A673 (cell line): Measurements from ENCODE around the gene ZNF844.
"Not testable (repeated sequence)": the region's sequence is repeated elsewhere in the genome, so short reads cannot be mapped to it uniquely, and the experiment has no call there.

ENCODE experiments used
- EZH2 ChIP-seq: fragments of 200-600 bp; sonication (generic); IDR thresholded peaks from 2 replicates; pipeline ENCODE4 v1.6.1; 2017; ENCODE audit warnings: borderline replicate concordance, low read depth, mild to moderate bottlenecking, mixed read lengths, antibody characterized with exemption, low read length; ENCODE audit not compliant: poor library complexity, severe bottlenecking
- TF ChIP-seq, protein P1 (sequence below): fragments of 300-800, 200-600 bp; sonication (generic); conservative IDR thresholded peaks from 2 replicates; pipeline ENCODE4 v1.5.1; 2017; ENCODE audit warnings: low read depth, mild to moderate bottlenecking, antibody characterized with exemption, low read length, moderate library complexity, mixed read lengths

DNA sequence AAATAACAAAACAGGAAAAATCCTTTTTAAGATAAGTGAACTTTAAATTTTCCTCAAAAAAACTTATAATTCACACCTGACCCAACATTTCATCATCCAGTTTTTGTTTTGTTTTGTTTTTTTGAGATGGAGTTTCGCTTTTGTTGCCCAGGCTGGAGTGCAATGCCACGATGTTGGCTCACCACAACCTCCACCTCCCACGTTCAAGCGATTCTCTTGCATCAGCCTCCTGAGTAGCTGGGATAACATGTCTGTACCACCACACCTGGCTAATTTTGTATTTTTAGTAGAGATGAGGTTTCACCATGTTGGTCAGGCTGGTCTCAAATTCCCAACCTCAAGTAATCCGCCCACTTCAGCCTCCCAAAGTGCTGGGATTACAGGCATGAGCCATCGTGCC lies 18.8 kb downstream of the ZNF844 start:
- TF ChIP-seq, protein P1, sequence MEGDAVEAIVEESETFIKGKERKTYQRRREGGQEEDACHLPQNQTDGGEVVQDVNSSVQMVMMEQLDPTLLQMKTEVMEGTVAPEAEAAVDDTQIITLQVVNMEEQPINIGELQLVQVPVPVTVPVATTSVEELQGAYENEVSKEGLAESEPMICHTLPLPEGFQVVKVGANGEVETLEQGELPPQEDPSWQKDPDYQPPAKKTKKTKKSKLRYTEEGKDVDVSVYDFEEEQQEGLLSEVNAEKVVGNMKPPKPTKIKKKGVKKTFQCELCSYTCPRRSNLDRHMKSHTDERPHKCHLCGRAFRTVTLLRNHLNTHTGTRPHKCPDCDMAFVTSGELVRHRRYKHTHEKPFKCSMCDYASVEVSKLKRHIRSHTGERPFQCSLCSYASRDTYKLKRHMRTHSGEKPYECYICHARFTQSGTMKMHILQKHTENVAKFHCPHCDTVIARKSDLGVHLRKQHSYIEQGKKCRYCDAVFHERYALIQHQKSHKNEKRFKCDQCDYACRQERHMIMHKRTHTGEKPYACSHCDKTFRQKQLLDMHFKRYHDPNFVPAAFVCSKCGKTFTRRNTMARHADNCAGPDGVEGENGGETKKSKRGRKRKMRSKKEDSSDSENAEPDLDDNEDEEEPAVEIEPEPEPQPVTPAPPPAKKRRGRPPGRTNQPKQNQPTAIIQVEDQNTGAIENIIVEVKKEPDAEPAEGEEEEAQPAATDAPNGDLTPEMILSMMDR = not testable (repeated sequence)
- not testable (repeated sequence) for TF ChIP-seq EZH2
